SK-N-SH (cell line): ENCODE data around the gene EGFLAM. TPM values are rescaled to one million over a fixed set of nuclear protein-coding genes. Genes with fewer than 3 reads are reported as not detected.

Experiments
- CTCF ChIA-PET: fragments of 300-600, 350-600 bp; formaldehyde crosslinking; extraction: SDS; loops from one replicate; lab custom pipeline; 2021; lab: Yijun Ruan, JAX
- POLR2A ChIA-PET: fragments of 350-600 bp; sonication (Branson Sonifier 250); formaldehyde crosslinking; extraction: SDS; loops from one replicate; lab custom pipeline; 2020; ENCODE audit warnings: antibody characterized with exemption, inconsistent platforms; lab: Yijun Ruan, JAX
- DNase-seq: peaks from one replicate; pipeline ENCODE4 v3.0.0; 2012
- H2AFZ ChIP-seq: fragments of 200-600 bp; sonication (generic); 2 replicates; pipeline ENCODE4 v1.8.1; 2016; ENCODE audit warnings: antibody characterized with exemption, mild to moderate bottlenecking, low read depth
- H3F3A ChIP-seq: fragments of 200-600 bp; sonication (generic); replicated peaks from 2 replicates; pipeline ENCODE3; 2016; ENCODE audit warnings: antibody characterized with exemption, mild to moderate bottlenecking; ENCODE audit not compliant: insufficient read depth
- H3K27ac ChIP-seq, 2 experiments: fragments of 200-500 bp in 1 of 2; fragments of 200-600 bp in 1 of 2; sonication (Bioruptor generic) in 1 of 2; sonication (generic), shearing (Covaris generic) in 1 of 2; 2 replicates each; pipeline versions ENCODE4 v1.5.1 to v1.6.1; 2014 to 2016; ENCODE audit warnings: low read depth in 2 of 2, inconsistent platforms in 1 of 2, low read length in 1 of 2, mild to moderate bottlenecking in 1 of 2, mixed read lengths in 1 of 2
- H3K27me3 ChIP-seq: fragments of 200-600 bp; sonication (generic), shearing (Covaris generic); 2 replicates; pipeline ENCODE4 v1.6.1; 2016; ENCODE audit warnings: mixed run types; ENCODE audit not compliant: insufficient read depth
- H3K36me3 ChIP-seq, 2 experiments: fragments of 200-500 bp in 1 of 2; fragments of 200-600 bp in 1 of 2; sonication (Bioruptor generic) in 1 of 2; sonication (generic) in 1 of 2; replicated peaks in 1 of 2; 2 replicates each; pipeline versions ENCODE3 to v1.5.1; 2014 to 2016; ENCODE audit warnings: low read length in 1 of 2, mild to moderate bottlenecking in 1 of 2; ENCODE audit not compliant: insufficient read depth in 2 of 2, control insufficient read depth in 1 of 2
- H3K4me1 ChIP-seq, 2 experiments: fragments of 200-500 bp in 1 of 2; fragments of 200-600 bp in 1 of 2; sonication (Bioruptor generic) in 1 of 2; sonication (generic), shearing (Covaris generic) in 1 of 2; 2 replicates each; pipeline versions ENCODE4 v1.5.1 to v1.6.1; 2014 to 2016; ENCODE audit warnings: low read depth in 1 of 2, low read length in 1 of 2, mixed run types in 1 of 2; ENCODE audit not compliant: insufficient read depth in 2 of 2, control insufficient read depth in 1 of 2
- H3K4me2 ChIP-seq: fragments of 200-600 bp; sonication (generic), shearing (Covaris generic); 2 replicates; pipeline ENCODE4 v1.6.1; 2017; ENCODE audit warnings: mixed run types
- H3K4me3 ChIP-seq, 2 experiments: fragments of 200-500 bp in 1 of 2; fragments of 200-600 bp in 1 of 2; sonication (Bioruptor generic) in 1 of 2; sonication (generic), shearing (Covaris generic) in 1 of 2; 2 replicates each; pipeline versions ENCODE4 v1.5.1 to v1.8.1; 2014 to 2016; ENCODE audit warnings: low read depth in 2 of 2, inconsistent platforms in 1 of 2, low read length in 1 of 2, mild to moderate bottlenecking in 1 of 2, mixed read lengths in 1 of 2, moderate library complexity in 1 of 2
- H3K79me2 ChIP-seq: fragments of 200-600 bp; sonication (generic); 2 replicates; pipeline ENCODE4 v1.8.1; 2017; ENCODE audit warnings: mild to moderate bottlenecking; ENCODE audit not compliant: insufficient read depth
- H3K9ac ChIP-seq: fragments of 200-600 bp; sonication (generic); 2 replicates; pipeline ENCODE4 v1.6.1; 2017; ENCODE audit warnings: mixed run types
- H3K9me2 ChIP-seq: fragments of 200-600 bp; sonication (generic); 2 replicates; pipeline ENCODE4 v1.6.1; 2017; ENCODE audit warnings: mixed run types
- H3K9me3 ChIP-seq: fragments of 200-600 bp; sonication (generic); 2 replicates; pipeline ENCODE4 v1.6.1; 2017; ENCODE audit warnings: mixed run types, mild to moderate bottlenecking, moderate library complexity
- H4K20me1 ChIP-seq: fragments of 200-600 bp; sonication (generic); 2 replicates; pipeline ENCODE4 v1.6.1; 2017; ENCODE audit warnings: mild to moderate bottlenecking, mixed run types; ENCODE audit not compliant: insufficient read depth
- CHD2 ChIP-seq: fragments of 150-350 bp; IDR thresholded peaks from 2 replicates; pipeline ENCODE4 v1.6.1; 2018; ENCODE audit warnings: low read length; ENCODE audit not compliant: partially characterized antibody
- EP300 ChIP-seq, 2 experiments: IDR thresholded peaks; 2 replicates each; pipeline versions ENCODE4 v1.4.0 to v1.6.1; 2012; ENCODE audit warnings: borderline replicate concordance in 1 of 2, low read depth in 1 of 2, low read length in 1 of 2
- FOSL2 ChIP-seq: IDR thresholded peaks from 2 replicates; pipeline ENCODE4 v1.4.0; 2012; ENCODE audit warnings: low read depth, mild to moderate bottlenecking, moderate library complexity, borderline replicate concordance
- GABPA ChIP-seq: IDR thresholded peaks from 2 replicates; pipeline ENCODE4 v1.4.0; 2012; ENCODE audit warnings: low read depth, mild to moderate bottlenecking
- GATA2 ChIP-seq: sonication (generic); formaldehyde crosslinking; IDR thresholded peaks from 2 replicates; pipeline ENCODE4 v1.5.0; 2020; ENCODE audit warnings: mild to moderate bottlenecking, missing genetic modification reagents
- JUND ChIP-seq: IDR thresholded peaks from 2 replicates; pipeline ENCODE4 v1.4.0; 2012
- MEF2A ChIP-seq: IDR thresholded peaks from 2 replicates; pipeline ENCODE4 v1.4.0; 2012; ENCODE audit warnings: low read depth, borderline replicate concordance
- NFIC ChIP-seq: IDR thresholded peaks from 2 replicates; pipeline ENCODE4 v1.4.0; 2012; ENCODE audit warnings: borderline replicate concordance
- PBX3 ChIP-seq: IDR thresholded peaks from 2 replicates; pipeline ENCODE4; 2012
- POLR2AphosphoS5 ChIP-seq: IDR thresholded peaks from 2 replicates; pipeline ENCODE4 v1.6.1; 2012; ENCODE audit warnings: low read depth, low read length
- RAD21 ChIP-seq: IDR thresholded peaks from 2 replicates; pipeline ENCODE4 v1.6.1; 2012; ENCODE audit warnings: mild to moderate bottlenecking, low read length
- RCOR1 ChIP-seq: fragments of 150-350 bp; IDR thresholded peaks from 2 replicates; pipeline ENCODE4 v1.6.1; 2017; ENCODE audit warnings: antibody characterized with exemption, low read length
- REST ChIP-seq: IDR thresholded peaks from 2 replicates; pipeline ENCODE4 v1.6.1; 2012; ENCODE audit warnings: mild to moderate bottlenecking, low read depth, low read length, moderate library complexity
- RFX5 ChIP-seq: IDR thresholded peaks from 2 replicates; pipeline ENCODE4 v1.6.1; 2012; ENCODE audit warnings: mild to moderate bottlenecking, improper control_type of control experiment, low read length
- SIN3A ChIP-seq: IDR thresholded peaks from 2 replicates; pipeline ENCODE4 v1.6.1; 2012; ENCODE audit warnings: low read depth, mild to moderate bottlenecking, low read length, moderate library complexity, borderline replicate concordance
- TAF1 ChIP-seq: IDR thresholded peaks from 2 replicates; pipeline ENCODE4 v1.6.1; 2012; ENCODE audit warnings: low read depth, mild to moderate bottlenecking, low read length, moderate library complexity, borderline replicate concordance
- YY1 ChIP-seq: IDR thresholded peaks from 2 replicates; pipeline ENCODE4 v1.4.0; 2012; ENCODE audit warnings: low read depth, mild to moderate bottlenecking
- WGBS: methylation state at CpG from one replicate; pipeline ENCODE4 v1.1.6; 2017; ENCODE audit warnings: low lambda C conversion rate; 5-methylcytosine and 5-hydroxymethylcytosine counted together
- polyA plus RNA-seq, 3 experiments: library from polyadenylated mRNA; depleted of rRNA; stranded (reverse); fragments of >200 nt; gene quantifications; 2 replicates each; pipeline ENCODE4 v1.2.3, GENCODE V29; 2012

The EGFLAM gene
- polyA plus RNA-seq, 1 of the 3 experiments (the other 2 are of a cell fraction), result 0.05 TPM

GRCh38 chr5:38240212-38240611 is 18.1 kb upstream of the EGFLAM start:
- Histone ChIP-seq H3K36me3 (no peaks in the 10 kb centered on the region), H4K20me1 (no peaks in the 10 kb centered on the region), H3F3A (no peaks in the 10 kb centered on the region), H3K27me3 (no peaks in the 10 kb centered on the region; the same call in 1 of the 2 replicates), H3K9me3 (no peaks in the 10 kb centered on the region), H3K4me2 (no peak overlapping the region), H3K4me3 (no peak overlapping the region), H3K9ac (no peak overlapping the region), H3K79me2 (no peaks in the 10 kb centered on the region), H3K9me2 (no peaks in the 10 kb centered on the region), H3K27ac (no peak overlapping the region), H3K4me1 (no peaks in the 10 kb centered on the region), H2AFZ (no peak overlapping the region)
- no peak for TF ChIP-seq SIN3A
- TF ChIP-seq EP300 (IDR thresholded peaks at IDR 0.05; ENCODE audit: borderline replicate concordance in 1 of 2, low read depth in 1 of 2, low read length in 1 of 2), result no peak
- TF ChIP-seq RCOR1, result no peak
- TF ChIP-seq MEF2A, result no peak
- no peak for TF ChIP-seq NFIC
- no peak for TF ChIP-seq FOSL2
- no peak for TF ChIP-seq RFX5
- no peak for TF ChIP-seq JUND
- no peak for TF ChIP-seq GABPA
- TF ChIP-seq TAF1, result no peak
- TF ChIP-seq RAD21, result no peak
- TF ChIP-seq REST, result no peak
- TF ChIP-seq POLR2AphosphoS5, result no peak
- TF ChIP-seq YY1, result no peak
- TF ChIP-seq GATA2 (CRISPR knock-in tag), result no peak
- no peak for TF ChIP-seq PBX3
- no peak for TF ChIP-seq CHD2
- 29% methylated on average over 1 of the region's 1 CpG for WGBS
- ChIA-PET CTCF (interaction anchor here (2.6 kb wide), 1 partner anchor 25 kb away, joined by 8 read pairs; no protein-coding TSS in a partner anchor), POLR2A (no interaction called here)
- DNase-seq, result no peak
